ENCODE data around the gene CNN3.

DNA sequence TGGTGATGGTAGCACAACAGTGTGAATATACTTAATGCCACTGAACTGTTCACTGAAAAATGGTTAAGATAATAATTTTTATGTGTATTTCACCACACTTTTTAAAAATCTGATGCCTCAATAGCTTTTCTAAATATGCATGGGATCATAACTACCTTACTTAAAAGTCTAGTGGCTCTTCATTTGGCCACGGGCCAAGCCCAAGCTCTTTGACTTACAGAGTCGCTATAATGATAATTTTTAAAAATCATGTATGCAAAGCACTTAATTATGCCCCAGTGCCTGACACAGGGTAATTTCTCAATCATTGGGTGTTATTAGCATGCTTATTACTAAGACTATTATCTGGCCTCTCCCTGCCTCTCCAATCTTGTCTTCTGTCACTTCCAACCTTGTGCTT, 7.6 kb upstream of the CNN3 start:
- no peak for TF ChIP-seq CTCF (IDR thresholded peaks at IDR 0.05; ENCODE audit: low read depth, low read length)
- no peak for TF ChIP-seq POLR2A (IDR thresholded peaks at IDR 0.05; ENCODE audit: extremely low read depth, insufficient read length)
- no peak for TF ChIP-seq MYC (IDR thresholded peaks at IDR 0.05; ENCODE audit: low read depth, low read length)
- no peak for TF ChIP-seq MAX (IDR thresholded peaks at IDR 0.05; ENCODE audit: low read depth, low read length)
